ENCODE data around the gene RHBDL3.

- TF ChIP-seq, protein P1, sequence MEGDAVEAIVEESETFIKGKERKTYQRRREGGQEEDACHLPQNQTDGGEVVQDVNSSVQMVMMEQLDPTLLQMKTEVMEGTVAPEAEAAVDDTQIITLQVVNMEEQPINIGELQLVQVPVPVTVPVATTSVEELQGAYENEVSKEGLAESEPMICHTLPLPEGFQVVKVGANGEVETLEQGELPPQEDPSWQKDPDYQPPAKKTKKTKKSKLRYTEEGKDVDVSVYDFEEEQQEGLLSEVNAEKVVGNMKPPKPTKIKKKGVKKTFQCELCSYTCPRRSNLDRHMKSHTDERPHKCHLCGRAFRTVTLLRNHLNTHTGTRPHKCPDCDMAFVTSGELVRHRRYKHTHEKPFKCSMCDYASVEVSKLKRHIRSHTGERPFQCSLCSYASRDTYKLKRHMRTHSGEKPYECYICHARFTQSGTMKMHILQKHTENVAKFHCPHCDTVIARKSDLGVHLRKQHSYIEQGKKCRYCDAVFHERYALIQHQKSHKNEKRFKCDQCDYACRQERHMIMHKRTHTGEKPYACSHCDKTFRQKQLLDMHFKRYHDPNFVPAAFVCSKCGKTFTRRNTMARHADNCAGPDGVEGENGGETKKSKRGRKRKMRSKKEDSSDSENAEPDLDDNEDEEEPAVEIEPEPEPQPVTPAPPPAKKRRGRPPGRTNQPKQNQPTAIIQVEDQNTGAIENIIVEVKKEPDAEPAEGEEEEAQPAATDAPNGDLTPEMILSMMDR (conservative IDR thresholded peaks at IDR 0.05) = no peak
- TF ChIP-seq EZH2 (IDR thresholded peaks at IDR 0.05; ENCODE audit: low read depth) = no peak
Measured at GRCh38 chr17:32258383-32259140, 7.1 kb upstream of the RHBDL3 start.

All from PC-9 (cell line).